GM21390 (cell line): ENCODE measurements around the gene COL23A1.
"Not testable (repeated sequence)": the region's sequence is repeated elsewhere in the genome, so short reads cannot be mapped to it uniquely, and the experiment has no call there.

ENCODE experiments used
- ATAC-seq: cut with Tn5 transposase; IDR thresholded peaks from one replicate; pipeline ENCODE4 v1.9.1; 2021; ENCODE audit not compliant: unreplicated experiment

COL23A1 gene

GRCh38 chr5:178252258-178252657 lies 337.9 kb downstream of the COL23A1 start:
- ATAC-seq, result no peak

DNA sequence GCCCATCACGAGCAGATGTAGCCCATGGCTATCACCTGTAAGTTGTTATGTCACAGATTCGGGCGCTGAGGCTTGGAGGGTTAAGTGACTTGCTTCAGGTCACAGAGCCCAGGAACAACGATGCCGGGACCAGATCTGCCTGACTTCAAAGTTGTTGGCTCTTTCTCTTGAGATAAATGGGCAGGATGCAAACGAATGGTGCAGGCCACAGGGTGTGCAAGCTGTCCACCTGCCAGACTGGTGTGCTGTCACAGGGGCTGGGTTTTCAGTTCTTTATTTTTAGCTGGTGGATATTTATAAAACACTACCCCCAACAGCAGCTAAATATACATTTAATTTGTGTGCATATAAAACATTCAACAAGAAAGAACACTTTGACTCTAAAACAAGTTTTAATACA lies 339.9 kb downstream of the COL23A1 start:
- ATAC-seq, result no peak

DNA sequence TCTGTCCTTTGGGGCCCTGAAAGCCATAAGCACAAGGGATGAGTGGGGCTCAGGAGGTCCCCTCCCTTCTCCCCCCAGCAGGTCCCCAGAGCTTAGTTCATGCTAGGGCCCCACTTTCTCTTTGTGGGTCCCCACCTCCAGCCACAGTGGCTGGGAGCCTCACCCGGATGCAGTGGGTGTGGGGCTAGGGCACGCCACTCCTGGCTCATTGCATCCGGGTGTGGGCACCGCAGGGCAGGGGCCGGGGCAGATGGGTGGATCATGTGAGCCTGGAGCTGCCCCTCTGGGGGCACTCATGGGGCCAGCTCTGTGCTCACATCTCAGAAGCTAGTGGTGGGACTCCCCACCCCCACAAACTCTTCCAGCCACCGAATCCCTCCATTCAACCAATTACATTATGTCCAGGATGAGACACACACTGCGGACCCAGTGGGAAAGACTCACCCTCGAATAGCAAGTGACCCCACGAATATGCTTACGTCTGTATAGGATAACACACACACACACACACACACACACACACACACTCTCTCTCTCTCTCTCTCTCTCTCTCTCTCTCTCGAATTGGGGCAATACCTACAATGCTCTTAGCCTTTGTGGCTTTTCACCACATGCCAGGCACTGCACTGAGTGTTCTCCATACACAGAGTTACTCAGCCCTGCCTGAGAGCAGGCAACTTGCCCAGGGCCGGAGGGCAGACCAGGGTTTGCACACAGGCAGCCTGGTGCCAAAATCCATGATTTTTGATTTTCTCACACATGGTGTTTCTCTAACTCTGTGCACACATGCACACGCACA lies 340.8 kb downstream of the COL23A1 start:
- ATAC-seq, result no peak

DNA sequence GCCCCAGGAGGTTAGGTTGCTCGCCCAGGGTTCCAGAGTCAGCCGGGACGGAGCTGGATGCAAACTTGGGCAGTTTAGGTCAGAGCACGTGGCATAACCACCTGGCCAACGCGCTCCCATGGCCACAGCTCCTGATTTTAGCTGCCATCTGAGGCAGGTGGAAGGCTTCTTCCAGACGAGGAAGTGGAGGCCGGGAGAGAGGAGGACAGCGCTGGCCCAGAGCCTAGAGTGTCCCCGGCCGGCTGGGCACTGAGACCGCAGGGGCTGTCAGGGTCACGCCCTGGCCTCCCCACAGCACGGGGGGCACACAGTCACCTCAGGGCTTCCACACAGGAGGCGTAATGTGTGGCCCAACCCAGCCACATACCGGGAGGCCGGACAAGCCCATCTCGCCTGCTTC lies 341.4 kb downstream of the COL23A1 start:
- no peak for ATAC-seq

- ATAC-seq, result no peak
These were observed 342.4 kb downstream of the COL23A1 start for GRCh38 chr5:178247481-178248456.

DNA sequence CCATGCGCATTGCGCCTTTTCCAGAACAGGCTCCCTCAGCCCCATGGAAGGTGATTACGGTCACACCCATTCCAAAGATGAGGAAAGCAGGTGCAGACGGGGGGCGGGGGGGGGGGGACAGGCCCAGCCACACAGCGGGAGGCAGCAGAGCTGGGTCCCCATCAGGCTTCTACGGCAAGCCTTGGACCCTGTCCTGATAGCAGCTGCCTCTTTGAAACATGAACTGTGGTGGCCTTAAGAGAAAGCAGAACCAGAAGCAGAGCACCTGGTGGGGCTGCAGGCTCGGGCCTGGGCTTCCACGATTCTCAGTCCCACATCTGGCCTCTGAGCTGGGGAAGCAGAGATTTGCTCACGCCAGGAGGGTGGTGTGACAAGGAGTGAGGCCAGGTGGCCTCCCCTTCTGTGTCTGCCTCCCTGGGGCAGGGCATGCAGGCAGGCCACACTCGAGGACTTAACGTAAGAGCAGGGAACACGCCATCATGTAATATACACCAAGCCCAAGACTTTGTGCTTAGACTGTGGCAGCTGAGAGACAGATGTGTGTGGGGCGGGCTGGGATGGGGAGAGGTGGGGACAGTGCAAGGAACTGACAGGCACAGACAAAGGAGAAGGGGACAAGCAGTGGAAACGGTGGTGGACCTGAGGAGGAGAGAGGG lies 343.4 kb downstream of the COL23A1 start:
- ATAC-seq, result no peak

GRCh38 chr5:178245389-178245788 lies 344.8 kb downstream of the COL23A1 start:
- ATAC-seq, result no peak

- ATAC-seq, result no peak
These were observed 345.6 kb downstream of the COL23A1 start for GRCh38 chr5:178244576-178244975.

DNA sequence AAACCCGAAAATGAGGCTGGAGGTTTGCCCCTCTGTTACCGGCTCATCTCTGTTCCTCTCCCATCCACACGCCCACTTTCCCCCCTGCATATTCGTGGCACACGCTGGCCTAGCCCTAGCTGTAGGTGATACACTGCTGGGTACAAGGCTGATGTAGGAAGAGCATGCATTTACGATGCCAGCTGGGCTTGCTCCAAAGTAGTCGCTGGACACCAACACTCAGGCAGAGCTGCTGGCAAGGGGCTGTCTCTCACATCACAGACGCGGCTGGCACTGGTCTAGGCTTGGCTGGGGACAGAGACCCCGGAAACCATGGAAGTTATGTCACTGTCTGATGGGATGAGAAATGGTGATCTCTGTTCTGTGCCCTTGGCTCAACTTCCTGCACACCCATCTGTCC lies 347.8 kb downstream of the COL23A1 start:
- ATAC-seq, result no peak

- ATAC-seq, result no peak
These were observed 348.4 kb downstream of the COL23A1 start for GRCh38 chr5:178241688-178242231.

- peak; percentile 37 for ATAC-seq
These were observed 348.9 kb downstream of the COL23A1 start for GRCh38 chr5:178241231-178241663.

- peak; percentile 25 for ATAC-seq
These were observed 349.4 kb downstream of the COL23A1 start for GRCh38 chr5:178240766-178241165.

DNA sequence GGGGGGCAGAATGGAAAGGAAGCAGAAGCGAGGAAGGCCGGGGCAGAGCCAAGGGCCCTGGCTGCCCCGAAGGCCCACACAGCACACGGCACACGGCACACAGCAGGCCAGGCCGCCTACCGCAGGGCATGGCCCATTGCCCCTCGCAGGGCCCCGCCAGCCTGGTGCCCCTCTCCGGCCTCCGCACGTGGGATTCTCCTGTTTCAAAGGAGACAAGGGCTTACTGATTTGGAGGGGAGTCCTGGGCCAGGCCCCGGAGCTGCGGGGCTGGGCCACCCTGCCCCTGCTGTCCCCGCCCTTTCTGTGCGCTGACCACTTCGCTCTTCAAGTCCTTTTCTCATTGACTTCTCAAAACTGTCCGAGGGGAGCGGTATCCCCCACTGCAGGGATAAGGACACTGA lies 349.9 kb downstream of the COL23A1 start:
- ATAC-seq, result no peak

GRCh38 chr5:178239626-178240301 lies 350.4 kb downstream of the COL23A1 start:
- not testable (repeated sequence) for ATAC-seq

DNA sequence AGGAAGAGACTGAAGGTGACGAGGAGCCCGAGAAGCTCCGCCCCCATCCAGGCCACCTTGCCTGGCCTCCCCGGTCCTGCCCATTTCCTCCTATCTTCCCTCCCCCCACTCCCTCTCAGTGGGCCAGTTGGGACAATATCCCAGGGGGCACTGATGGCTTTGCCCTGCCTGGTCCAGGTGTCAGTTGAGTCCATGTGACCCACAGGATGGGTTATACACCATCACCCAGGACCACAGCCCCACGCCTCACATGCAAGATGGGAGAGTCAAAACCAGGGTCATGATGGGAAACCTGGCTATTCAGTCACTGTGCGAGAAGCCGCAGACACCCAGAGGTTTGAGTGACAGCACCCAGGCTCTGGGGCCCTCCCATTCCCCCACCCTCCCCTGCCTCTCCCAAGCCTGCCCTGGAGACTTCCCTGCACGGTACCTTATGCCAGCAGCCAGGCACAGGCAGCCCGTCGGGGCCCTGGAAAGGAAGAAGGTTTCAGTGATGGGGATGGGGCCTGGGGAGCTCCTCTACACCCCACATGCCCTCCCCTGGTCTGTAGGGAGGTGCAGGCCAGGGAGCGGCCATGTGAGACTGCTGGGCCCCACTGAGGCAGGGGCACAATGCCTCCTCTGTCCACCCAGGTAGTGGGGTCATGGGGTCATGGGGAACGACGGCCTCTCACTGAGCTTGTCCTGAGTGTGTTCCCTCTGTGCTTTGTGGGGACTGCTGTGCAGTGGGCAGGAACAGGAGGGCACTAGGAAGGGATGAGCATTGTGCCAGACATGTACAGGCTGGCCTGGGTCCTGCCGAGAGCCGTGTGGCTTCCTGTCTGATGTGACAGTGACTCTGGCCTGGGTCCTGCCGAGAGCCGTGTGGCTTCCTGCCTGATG lies 351.2 kb downstream of the COL23A1 start:
- no peak for ATAC-seq

GRCh38 chr5:178238313-178238635 lies 351.9 kb downstream of the COL23A1 start:
- ATAC-seq, result no peak

DNA sequence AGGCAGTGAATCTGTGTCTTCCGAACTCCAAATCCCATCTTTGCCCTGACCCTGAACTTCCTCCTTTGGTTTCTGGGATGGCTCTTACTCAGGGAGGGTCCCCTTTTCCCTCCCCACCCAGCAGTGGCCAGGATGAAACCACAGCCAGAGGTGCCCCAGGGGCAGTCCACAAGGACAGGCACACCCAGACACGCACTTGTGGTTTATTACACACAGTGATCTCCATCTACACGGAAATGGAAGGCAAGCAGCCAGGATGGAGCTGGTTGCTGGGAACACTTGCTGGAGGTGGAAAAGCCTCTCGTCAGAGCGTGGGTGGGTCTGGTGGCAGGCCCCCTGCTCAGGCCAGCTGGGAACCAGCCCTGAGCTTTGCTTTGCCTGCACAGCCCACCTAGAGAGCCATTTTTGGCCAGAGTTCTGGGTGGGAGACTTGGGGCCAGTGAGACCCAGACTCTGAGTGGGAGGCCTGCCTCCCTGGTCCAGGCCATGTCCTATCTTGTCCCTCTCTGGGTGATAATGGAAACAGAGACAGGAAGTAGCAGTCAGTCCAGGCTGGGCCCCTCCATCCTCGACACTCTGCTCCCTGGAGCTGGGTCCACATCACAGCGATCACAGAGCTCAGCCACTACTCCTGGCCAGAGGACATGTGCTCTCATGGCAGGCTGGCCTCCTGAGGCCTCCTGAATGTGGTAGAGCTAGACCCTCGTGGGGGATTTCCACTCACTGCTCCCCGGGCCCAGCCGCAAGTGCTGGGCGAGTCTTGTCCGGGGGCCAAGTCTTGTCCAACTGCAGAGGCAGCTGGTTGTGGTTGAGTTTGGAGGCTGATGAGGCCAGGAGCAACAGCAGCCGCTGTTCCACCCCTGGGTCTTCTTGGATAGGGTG lies 352.5 kb downstream of the COL23A1 start:
- ATAC-seq, result no peak

GRCh38 chr5:178236679-178237078 lies 353.5 kb downstream of the COL23A1 start:
- no peak for ATAC-seq

GRCh38 chr5:178236126-178236525 lies 354.1 kb downstream of the COL23A1 start:
- no peak for ATAC-seq
